Measurements from ENCODE around the gene CTNNBIP1.

DNA sequence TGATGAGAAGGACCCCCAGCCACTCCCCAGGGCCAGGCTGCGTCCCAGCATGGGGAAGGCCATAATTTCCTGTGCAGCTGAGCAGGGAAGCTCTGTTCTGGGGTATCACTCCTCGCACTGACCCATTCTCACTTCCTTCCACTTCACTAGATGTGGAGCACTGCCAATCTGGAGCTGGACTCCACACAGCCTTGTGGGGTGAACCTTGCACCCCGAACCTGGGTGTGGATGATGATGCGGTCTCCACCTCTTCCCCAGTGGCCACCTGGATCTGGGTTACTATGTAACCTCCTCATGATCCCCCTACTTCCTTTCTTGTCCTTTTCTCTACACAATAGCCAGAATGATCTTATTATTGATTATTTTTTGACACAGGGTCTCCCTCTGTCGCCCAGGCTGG, 36.7 kb downstream of the CTNNBIP1 start:
- TF ChIP-seq CTCF (IDR thresholded peaks at IDR 0.05; ENCODE audit: poor library complexity, severe bottlenecking) (no peak), EP300 (conservative IDR thresholded peaks at IDR 0.05; ENCODE audit: poor library complexity, severe bottlenecking) (no peak), EZH2 (IDR thresholded peaks at IDR 0.05; ENCODE audit: borderline replicate concordance, insufficient read depth, low read length, poor library complexity, severe bottlenecking) (no peak), POLR2AphosphoS5 (IDR thresholded peaks at IDR 0.05) (no peak), MXI1 (conservative IDR thresholded peaks at IDR 0.05; ENCODE audit: poor library complexity, severe bottlenecking) (no peak), REST (IDR thresholded peaks at IDR 0.05; ENCODE audit: borderline replicate concordance) (no peak), SMC3 (conservative IDR thresholded peaks at IDR 0.05; ENCODE audit: poor library complexity) (no peak)
